ENCODE measurements around the gene EZR. TPM values are rescaled to one million over a fixed set of nuclear protein-coding genes. Genes with fewer than 3 reads are reported as not detected.

EZR gene
- polyA plus RNA-seq, 10 donors, result 21.5 to 50.8 (median 29.2) TPM

DNA sequence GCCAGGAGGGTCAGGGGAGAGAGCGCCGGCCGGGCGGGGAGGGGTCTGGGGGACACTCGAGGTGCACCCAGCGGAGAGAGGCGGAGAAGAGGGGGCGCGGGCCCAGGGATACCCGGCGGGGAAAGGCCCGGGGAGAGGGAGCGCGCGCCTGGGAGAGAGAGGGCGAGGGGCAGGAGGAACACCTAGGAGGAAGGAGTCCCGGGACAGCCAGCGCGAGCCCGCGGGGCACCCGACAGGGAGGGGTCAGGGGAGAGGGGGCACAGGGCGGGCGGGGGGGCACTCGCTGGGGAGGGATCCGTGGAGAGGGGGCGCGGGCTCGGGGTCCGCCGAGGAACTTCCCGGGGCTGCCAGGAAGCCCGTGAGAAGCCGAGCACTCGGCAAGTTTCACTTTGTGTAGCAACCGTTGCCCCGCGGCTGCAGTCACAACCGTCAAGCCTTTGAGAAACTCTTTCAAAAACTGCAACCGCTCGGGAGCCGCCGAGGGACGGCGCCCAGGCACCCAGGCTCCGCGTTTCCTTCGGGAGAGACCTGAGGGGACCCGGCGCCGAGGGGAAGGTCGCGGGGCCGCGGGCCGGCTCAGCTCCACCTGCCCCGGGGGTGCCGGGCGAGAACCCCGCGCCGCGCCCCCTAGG, 471 bp downstream of the EZR start:
- DNase-seq, result peak in 2 of 3 donors; percentile 56 to 78

- peak; percentile 63 to 84 (median 64) for DNase-seq
Measured at GRCh38 chr6:158817728-158818580, 1.2 kb downstream of the EZR start.

DNA sequence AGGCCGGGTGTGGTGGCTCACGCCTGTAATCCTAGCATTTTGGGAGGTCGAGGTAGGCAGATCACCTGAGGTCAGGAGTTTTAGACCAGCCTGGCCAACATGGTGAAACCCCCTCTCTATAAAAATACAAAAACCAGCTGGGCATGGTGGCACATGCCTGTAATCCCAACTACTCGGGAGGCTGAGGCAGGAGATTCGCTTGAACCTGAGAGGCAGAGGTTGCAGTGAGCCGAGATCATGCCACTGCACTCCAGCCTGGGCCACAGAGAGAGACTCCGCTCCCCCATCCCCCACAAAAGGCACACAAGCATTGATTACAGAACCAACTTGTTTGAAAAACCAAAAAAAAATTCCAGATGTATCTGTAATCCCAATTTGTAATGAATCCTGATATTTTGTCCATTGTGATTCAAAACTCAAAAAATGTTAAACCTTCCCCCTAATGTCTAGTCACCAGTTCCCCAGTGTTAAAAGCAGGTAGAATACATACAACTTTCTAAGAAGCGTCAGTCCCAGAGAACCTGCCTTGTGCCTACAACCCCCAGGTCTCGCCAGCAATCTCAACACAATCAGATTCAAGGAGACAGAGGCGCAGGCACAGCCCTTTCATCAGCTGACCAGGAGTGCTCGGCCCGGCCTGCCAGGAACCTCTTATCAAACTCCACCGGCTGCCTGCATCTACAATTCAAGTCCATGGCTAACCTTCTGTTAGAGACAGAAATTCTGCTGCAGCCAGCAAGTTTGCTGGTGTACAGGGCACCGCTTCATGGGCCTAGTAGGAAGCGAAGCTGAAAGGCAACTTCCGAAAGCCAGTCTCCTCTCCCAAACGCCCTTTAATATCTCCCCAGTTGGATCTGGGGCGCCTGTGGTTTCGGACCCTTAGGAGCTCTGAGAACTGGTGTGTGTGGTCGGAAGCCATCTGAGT, 2.1 kb downstream of the EZR start:
- peak in 1 of 3 donors; percentile 59 for DNase-seq

GRCh38 chr6:158816329-158816728, 2.8 kb downstream of the EZR start:
- DNase-seq, result no peak

DNA sequence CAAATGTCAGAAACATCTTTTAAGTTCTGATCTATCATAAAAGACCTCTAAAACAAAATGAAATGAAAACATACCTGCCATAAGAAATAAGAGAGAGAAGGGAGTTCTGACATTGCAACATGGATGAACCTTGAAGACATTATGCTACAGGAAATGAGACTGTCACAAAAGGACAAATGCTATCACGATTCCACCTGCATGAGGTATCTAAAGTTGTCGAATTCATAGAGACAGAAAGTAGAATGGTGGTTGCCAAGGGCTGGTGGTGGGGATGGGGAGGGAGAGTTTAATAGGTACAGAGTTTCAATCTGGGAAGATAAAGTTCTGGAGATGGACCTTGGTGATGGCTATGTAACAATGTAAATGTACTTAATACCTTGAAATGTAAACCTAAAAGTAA, 3.3 kb downstream of the EZR start:
- DNase-seq, result no peak

- no peak for DNase-seq
Measured at GRCh38 chr6:158815379-158815724, 3.8 kb downstream of the EZR start.

DNA sequence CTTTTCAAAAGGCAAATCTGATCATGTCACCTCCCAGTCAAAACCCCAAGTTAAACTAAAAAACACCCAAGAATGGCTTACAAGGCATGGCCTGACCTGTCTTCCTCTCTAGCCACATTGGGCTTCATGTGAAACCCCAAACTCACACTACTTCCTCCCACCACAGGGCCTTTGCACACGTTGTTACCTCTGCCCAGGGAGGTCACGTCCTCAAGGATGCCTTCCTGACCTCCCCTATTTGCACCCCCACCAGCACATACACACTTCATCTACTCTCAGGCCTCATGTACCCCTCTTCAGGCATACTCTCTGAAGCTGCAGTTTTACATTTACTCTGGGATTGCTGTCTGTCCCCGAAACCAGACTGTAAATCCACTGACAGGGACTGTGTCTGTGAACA, 6.1 kb downstream of the EZR start:
- DNase-seq, result no peak

- DNase-seq, result no peak
Measured at GRCh38 chr6:158812611-158813010, 6.6 kb downstream of the EZR start.

GRCh38 chr6:158810155-158811095, 8.7 kb downstream of the EZR start:
- DNase-seq, result no peak

GRCh38 chr6:158808941-158809678, 10.1 kb downstream of the EZR start:
- no peak for DNase-seq

GRCh38 chr6:158808442-158808833, 10.7 kb downstream of the EZR start:
- no peak for DNase-seq

DNA sequence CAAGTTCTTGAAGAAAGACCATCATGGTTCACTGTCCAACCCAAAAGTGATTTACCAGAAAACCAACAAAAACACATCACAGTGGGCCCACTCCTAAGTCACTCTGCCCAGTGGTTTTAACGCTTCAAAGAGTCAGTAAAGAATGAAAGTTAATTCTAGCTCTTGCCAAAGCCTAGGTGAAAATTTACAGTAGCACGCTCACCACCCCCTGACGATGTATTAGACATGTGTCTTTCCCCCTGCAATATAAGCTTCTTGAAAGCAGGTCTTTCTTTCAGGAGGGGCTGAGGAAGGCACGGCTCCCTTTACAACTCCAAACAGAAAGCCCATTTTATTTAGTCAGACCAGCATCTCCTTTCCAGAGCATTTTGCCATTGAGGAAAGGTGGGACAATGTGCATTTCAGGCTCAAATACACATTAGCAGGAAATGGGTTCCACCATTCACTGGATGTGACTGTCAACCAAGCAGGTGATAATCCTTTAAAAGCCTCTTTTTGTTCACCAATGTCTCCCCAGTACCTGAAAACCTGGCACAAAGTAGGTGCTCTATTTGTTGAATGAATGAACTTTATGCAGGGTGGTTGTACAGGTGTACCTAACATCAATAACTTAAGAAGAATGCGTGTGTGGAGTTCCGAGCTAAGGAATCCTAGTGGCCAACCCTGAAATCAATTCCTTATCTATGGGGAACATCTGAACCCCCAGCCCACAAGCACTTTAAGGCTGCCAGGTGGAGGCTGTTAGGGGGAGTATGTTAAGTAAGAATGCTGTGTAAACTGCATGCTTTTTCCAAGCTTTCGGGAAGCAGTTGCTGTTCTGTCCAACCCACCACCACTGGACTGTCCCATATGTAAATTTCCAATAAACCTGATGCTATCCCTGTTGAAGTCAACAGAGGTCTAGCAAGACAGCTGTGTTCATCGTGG, 11.4 kb downstream of the EZR start:
- DNase-seq, result no peak

- DNase-seq, result no peak
Measured at GRCh38 chr6:158805698-158806377, 13.3 kb downstream of the EZR start.

DNA sequence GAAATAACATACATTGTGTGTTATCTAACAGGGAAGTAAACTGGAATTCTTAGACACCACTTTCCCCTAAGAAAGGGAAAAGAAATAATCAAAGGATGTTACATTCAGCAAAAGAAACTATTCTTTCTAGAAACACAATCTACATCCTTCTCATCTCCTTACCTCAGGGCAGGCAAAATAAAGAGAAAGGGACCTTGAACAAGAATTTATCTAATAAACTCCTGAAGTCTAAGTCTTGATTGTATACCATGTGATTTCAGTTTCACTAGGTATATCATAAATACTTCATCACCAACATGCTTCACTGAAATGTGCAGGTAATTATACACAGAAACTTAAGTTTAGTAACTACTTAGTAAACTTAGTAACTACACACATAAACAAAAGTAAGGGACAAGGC, 15.0 kb downstream of the EZR start:
- no peak for DNase-seq

DNA sequence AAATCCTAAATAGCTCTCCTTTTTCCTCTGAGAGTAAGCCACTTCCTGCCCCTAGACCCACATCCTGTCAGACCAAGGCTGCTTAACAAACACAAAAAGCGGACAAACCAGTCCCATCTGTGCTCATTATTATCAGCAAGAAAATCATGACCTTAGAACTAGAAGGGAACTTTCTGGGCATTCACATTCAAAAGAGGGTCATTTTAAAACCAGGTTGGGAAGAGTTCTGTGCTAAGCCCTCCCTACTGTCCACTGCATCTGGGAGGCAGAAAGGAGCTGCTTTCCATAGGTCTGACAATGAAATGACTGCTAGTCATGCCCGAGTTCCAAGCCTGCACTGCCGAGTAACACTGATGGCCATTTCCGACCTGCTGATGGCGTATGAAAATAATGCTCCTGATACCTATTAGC, 15.4 kb downstream of the EZR start:
- peak in 1 of 3 donors; percentile 40 for DNase-seq

DNA sequence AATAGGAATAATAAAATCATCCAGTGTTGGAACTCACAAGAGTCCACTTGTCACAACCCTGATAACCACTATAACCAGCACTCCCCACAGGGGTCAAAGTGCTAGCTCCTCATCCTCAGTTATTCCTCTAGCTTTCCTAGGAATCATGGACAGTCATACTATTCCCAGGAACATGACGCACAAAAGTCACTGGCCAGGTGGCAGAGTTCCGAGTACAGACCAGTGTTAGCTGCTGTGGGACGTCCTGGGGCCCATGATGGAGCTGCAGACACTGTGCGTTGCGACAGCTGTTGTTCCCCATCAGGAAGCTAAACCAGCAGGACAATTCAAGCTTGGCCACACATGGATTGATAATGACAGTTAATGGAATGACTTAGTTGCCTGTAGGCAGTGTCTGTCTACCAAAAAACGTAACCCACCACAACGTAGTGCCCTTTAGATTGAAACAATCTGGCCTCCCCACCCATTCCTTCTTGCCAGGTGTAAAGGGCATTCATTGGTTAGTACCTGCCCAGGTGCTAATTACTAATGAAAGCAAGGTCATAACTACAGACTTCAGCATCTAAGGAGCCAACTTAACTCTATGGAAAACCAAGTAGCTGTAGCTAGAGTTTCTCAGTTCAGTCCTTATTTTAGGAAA, 17.4 kb downstream of the EZR start:
- peak in 2 of 3 donors; percentile 15 to 27 for DNase-seq

GRCh38 chr6:158799051-158799792, 19.9 kb downstream of the EZR start:
- peak in 1 of 3 donors; percentile 30 for DNase-seq
